AG10803 (cell line): ENCODE results near the gene NDUFB10.
A peak's percentile ranks its signal among the peaks of the same experiment; 100 is the strongest.

Experiments used
- DNase-seq: peaks from one replicate; pipeline ENCODE4 v3.0.0; 2010; ENCODE audit warnings: low read depth
- H3K4me3 ChIP-seq: 2 replicates; pipeline ENCODE4 v1.5.1; 2011; ENCODE audit warnings: mild to moderate bottlenecking, low read length, control low read depth
- TF ChIP-seq, protein P1 (sequence below): conservative IDR thresholded peaks from 2 replicates; pipeline ENCODE4 v1.5.1; 2011; ENCODE audit warnings: mild to moderate bottlenecking, low read length, control low read depth, inconsistent platforms

NDUFB10 gene

DNA sequence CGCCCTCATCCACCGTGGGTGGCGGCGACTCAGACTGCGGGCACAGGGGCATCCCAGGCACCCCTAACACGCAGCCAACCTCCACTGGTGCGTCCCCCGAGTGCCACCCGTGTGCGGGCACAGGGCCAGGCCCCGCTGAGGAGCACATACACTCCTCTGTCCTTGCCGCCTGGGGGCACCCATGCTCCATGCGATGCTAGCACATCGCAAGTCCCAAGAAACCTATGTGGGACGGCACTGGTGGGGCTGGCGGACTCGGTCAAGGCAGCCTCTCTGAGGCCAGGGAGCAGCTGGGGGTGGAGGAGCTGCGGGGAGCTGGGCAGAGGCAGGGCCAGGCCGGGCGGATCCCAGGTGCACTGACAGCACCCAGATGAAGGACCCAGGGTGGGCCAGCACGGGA lies 46.3 kb downstream of the NDUFB10 start:
- TF ChIP-seq, protein P1, sequence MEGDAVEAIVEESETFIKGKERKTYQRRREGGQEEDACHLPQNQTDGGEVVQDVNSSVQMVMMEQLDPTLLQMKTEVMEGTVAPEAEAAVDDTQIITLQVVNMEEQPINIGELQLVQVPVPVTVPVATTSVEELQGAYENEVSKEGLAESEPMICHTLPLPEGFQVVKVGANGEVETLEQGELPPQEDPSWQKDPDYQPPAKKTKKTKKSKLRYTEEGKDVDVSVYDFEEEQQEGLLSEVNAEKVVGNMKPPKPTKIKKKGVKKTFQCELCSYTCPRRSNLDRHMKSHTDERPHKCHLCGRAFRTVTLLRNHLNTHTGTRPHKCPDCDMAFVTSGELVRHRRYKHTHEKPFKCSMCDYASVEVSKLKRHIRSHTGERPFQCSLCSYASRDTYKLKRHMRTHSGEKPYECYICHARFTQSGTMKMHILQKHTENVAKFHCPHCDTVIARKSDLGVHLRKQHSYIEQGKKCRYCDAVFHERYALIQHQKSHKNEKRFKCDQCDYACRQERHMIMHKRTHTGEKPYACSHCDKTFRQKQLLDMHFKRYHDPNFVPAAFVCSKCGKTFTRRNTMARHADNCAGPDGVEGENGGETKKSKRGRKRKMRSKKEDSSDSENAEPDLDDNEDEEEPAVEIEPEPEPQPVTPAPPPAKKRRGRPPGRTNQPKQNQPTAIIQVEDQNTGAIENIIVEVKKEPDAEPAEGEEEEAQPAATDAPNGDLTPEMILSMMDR, result no peak
- no peak overlapping the region for H3K4me3 ChIP-seq
- DNase-seq, result peak; percentile 26

- DNase-seq, result no peak
- TF ChIP-seq, protein P1, result no peak
- no peak overlapping the region for H3K4me3 ChIP-seq
Measured at GRCh38 chr16:2006317-2006716, 47.0 kb downstream of the NDUFB10 start.

DNA sequence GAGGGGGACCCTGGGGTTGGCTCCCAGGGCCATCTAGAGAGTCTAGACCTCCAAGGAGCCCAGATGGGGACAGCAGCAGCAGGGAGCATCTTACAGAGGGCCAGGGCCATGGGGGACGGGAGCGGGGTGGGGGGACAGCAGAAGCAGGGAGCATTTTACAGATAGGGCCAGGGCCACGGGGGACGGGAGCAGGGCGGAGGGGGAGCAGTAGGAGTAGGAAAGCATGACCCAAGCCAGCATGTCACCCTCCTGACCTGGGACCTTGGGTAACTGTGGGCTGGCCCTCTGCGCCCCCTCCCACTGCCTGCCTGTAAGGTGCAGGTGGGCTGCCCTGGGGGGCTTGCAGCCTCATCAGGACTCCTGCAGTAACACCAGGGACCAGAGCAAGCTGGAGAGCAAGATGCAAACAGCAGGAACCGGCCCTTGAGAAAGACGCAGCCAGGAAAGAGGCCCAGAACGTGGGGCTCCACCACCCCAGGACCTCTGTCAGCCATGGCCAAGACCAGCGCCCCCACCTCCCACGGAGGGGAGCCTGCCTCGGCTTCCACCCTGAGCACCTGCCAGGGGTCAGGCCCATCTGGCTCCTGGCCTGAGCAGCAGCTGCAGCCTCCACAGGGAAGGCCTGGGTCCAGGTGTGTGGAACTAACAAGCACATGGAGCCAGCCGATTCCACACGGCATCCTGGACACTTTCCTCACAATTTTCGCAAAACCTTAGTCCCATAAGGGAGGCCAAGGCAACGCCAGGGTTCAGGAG lies 47.9 kb downstream of the NDUFB10 start:
- peak overlapping the region; percentile 86 for H3K4me3 ChIP-seq
- TF ChIP-seq, protein P1, result no peak
- DNase-seq, result no peak

- TF ChIP-seq, protein P1, result no peak
- peak overlapping the region; percentile 86 for H3K4me3 ChIP-seq
- DNase-seq, result peak; percentile 94
Measured at GRCh38 chr16:2008009-2008526, 48.7 kb downstream of the NDUFB10 start.

GRCh38 chr16:2008631-2009163 lies 49.4 kb downstream of the NDUFB10 start:
- H3K4me3 ChIP-seq, result peak overlapping the region; percentile 86
- TF ChIP-seq, protein P1, result no peak
- peak; percentile 62 for DNase-seq

- TF ChIP-seq, protein P1, result no peak
- no peak for DNase-seq
- peak overlapping the region; percentile 86 for H3K4me3 ChIP-seq
Measured at GRCh38 chr16:2009164-2009711, 49.9 kb downstream of the NDUFB10 start.
